ENCODE measurements around the gene AKAP7. TPM values are rescaled to one million over a fixed set of nuclear protein-coding genes. Genes with fewer than 3 reads are reported as not detected.

The AKAP7 gene
- polyA plus RNA-seq, 1 donor (not counting 4 experiments of a cell fraction or from before 2014, with no cell fraction given): 1.7 TPM

DNA sequence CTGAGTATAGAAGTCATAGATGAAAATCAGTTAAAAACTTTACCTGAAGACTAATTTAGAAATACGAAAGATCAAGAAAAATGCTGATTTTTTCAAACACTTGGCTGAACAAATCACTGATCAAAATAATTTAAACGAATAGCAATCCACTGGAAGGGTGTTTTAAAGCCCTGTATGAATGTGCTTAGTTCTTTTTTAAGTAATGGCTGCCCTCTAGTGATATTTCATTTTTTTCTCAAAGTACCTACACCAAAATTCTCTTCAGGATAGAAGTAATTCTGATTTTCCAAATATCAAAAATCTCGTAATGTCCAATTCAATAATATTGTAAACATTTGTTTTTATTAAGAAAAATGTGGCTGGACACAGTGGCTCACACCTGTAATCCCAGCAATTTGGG, 32.5 kb downstream of the AKAP7 start:
- Histone ChIP-seq H3K9ac (ENCODE audit: control insufficient read depth, extremely low read depth, insufficient read depth, low read length) (no peak overlapping the region), H3K9me1 (ENCODE audit: control insufficient read depth, extremely low read depth, insufficient read depth, low read length) (no peaks in the 10 kb centered on the region), H3K36me3 (ENCODE audit: control insufficient read depth in 2 of 2, extremely low read depth in 1 of 2, insufficient read depth in 2 of 2, low read length in 2 of 2) (no peaks in the 10 kb centered on the region), H4K20me1 (ENCODE audit: control insufficient read depth, extremely low read depth, insufficient read depth, low read length) (no peaks in the 10 kb centered on the region), H2AFZ (ENCODE audit: control insufficient read depth, low read length) (no peak overlapping the region), H3K4me2 (ENCODE audit: control insufficient read depth, extremely low read depth, insufficient read depth, low read depth, low read length) (no peak overlapping the region), H3K4me3 (ENCODE audit: control insufficient read depth in 2 of 3, extremely low read depth in 1 of 3, insufficient read depth in 2 of 3, low read depth in 1 of 3, low read length in 3 of 3) (no peak overlapping the region), H3K4me1 (ENCODE audit: control insufficient read depth, extremely low read depth, insufficient read depth, low read length) (no peaks in the 10 kb centered on the region), H3K27me3 (ENCODE audit: control insufficient read depth, extremely low read depth, insufficient read depth, low read length) (no peaks in the 10 kb centered on the region), H3K79me2 (ENCODE audit: control insufficient read depth, insufficient read depth, low read length) (no peaks in the 10 kb centered on the region), H3K27ac (ENCODE audit: control insufficient read depth, insufficient read depth, low read length) (no peak overlapping the region), H3K9me3 (ENCODE audit: control insufficient read depth, low read depth, low read length) (no peaks in the 10 kb centered on the region)
- DNase-seq (ENCODE audit: low read depth, low spot score) (no peak), FAIRE-seq (no peak)
- dilution Hi-C loops (cut with MboI; ENCODE audit: extremely low pct_ligation_motif_present, low sequenced_read_pairs): no loop called here
- no peak for TF ChIP-seq EZH2 (IDR thresholded peaks at IDR 0.05; ENCODE audit: low read length)
- TF ChIP-seq, protein P1, sequence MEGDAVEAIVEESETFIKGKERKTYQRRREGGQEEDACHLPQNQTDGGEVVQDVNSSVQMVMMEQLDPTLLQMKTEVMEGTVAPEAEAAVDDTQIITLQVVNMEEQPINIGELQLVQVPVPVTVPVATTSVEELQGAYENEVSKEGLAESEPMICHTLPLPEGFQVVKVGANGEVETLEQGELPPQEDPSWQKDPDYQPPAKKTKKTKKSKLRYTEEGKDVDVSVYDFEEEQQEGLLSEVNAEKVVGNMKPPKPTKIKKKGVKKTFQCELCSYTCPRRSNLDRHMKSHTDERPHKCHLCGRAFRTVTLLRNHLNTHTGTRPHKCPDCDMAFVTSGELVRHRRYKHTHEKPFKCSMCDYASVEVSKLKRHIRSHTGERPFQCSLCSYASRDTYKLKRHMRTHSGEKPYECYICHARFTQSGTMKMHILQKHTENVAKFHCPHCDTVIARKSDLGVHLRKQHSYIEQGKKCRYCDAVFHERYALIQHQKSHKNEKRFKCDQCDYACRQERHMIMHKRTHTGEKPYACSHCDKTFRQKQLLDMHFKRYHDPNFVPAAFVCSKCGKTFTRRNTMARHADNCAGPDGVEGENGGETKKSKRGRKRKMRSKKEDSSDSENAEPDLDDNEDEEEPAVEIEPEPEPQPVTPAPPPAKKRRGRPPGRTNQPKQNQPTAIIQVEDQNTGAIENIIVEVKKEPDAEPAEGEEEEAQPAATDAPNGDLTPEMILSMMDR (optimal IDR thresholded peaks at IDR 0.05 in 1 of 3, IDR thresholded peaks at IDR 0.05 in 1 of 3, conservative IDR thresholded peaks at IDR 0.05 in 1 of 3; ENCODE audit: extremely low read depth in 1 of 3, insufficient read depth in 2 of 3, low read length in 3 of 3): no peak

DNA sequence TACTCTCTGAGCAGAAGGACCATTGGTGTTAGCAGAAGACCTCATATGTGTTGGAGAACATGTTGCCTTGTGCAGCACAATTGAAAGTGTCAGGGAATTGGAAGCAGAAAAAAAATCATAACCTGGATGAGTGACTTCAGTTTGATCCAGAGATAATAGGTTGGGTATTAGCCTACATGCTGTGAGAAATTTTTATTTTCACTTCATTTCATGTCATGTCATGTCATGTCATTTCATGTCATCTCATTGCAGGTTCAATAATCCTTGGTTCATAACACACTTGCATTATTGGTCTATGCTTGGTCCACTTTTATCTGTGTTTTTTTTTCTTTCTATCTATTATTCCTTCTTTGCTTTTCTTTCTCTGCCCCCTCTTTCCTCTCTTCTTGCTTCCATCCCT, 34.3 kb downstream of the AKAP7 start:
- FAIRE-seq: no peak
- H3K27ac ChIP-seq (ENCODE audit: control insufficient read depth, insufficient read depth, low read length): no peak overlapping the region

More for the DNA sequence above, 34.3 kb downstream of the AKAP7 start:
- no peak overlapping the region for H3K4me3 ChIP-seq (ENCODE audit: control insufficient read depth in 2 of 3, extremely low read depth in 1 of 3, insufficient read depth in 2 of 3, low read depth in 1 of 3, low read length in 3 of 3)
- H3K9me1 ChIP-seq (ENCODE audit: control insufficient read depth, extremely low read depth, insufficient read depth, low read length): no peaks in the 10 kb centered on the region
- DNase-seq (ENCODE audit: low read depth, low spot score): no peak
- H3K36me3 ChIP-seq (ENCODE audit: control insufficient read depth in 2 of 2, extremely low read depth in 1 of 2, insufficient read depth in 2 of 2, low read length in 2 of 2): no peaks in the 10 kb centered on the region
- H3K9me3 ChIP-seq (ENCODE audit: control insufficient read depth, low read depth, low read length): no peaks in the 10 kb centered on the region
- no peak overlapping the region for H3K9ac ChIP-seq (ENCODE audit: control insufficient read depth, extremely low read depth, insufficient read depth, low read length)
- dilution Hi-C loops (cut with MboI; ENCODE audit: extremely low pct_ligation_motif_present, low sequenced_read_pairs): no loop called here
- no peak overlapping the region for H2AFZ ChIP-seq (ENCODE audit: control insufficient read depth, low read length)
- H3K4me2 ChIP-seq (ENCODE audit: control insufficient read depth, extremely low read depth, insufficient read depth, low read depth, low read length): no peak overlapping the region
- no peaks in the 10 kb centered on the region for H3K79me2 ChIP-seq (ENCODE audit: control insufficient read depth, insufficient read depth, low read length)
- no peaks in the 10 kb centered on the region for H3K27me3 ChIP-seq (ENCODE audit: control insufficient read depth, extremely low read depth, insufficient read depth, low read length)
- no peaks in the 10 kb centered on the region for H4K20me1 ChIP-seq (ENCODE audit: control insufficient read depth, extremely low read depth, insufficient read depth, low read length)
- TF ChIP-seq, protein P1 (optimal IDR thresholded peaks at IDR 0.05 in 1 of 3, IDR thresholded peaks at IDR 0.05 in 1 of 3, conservative IDR thresholded peaks at IDR 0.05 in 1 of 3; ENCODE audit: extremely low read depth in 1 of 3, insufficient read depth in 2 of 3, low read length in 3 of 3): no peak
- no peak for TF ChIP-seq EZH2 (IDR thresholded peaks at IDR 0.05; ENCODE audit: low read length)
- H3K4me1 ChIP-seq (ENCODE audit: control insufficient read depth, extremely low read depth, insufficient read depth, low read length): no peaks in the 10 kb centered on the region
